ENCODE measurements around the gene CCDC38. TPM values are rescaled to one million over a fixed set of nuclear protein-coding genes. Genes with fewer than 3 reads are reported as not detected.

CCDC38 gene
- total RNA-seq, 2 donors from 2014 or later = 0.14 to 0.34 TPM

DNA sequence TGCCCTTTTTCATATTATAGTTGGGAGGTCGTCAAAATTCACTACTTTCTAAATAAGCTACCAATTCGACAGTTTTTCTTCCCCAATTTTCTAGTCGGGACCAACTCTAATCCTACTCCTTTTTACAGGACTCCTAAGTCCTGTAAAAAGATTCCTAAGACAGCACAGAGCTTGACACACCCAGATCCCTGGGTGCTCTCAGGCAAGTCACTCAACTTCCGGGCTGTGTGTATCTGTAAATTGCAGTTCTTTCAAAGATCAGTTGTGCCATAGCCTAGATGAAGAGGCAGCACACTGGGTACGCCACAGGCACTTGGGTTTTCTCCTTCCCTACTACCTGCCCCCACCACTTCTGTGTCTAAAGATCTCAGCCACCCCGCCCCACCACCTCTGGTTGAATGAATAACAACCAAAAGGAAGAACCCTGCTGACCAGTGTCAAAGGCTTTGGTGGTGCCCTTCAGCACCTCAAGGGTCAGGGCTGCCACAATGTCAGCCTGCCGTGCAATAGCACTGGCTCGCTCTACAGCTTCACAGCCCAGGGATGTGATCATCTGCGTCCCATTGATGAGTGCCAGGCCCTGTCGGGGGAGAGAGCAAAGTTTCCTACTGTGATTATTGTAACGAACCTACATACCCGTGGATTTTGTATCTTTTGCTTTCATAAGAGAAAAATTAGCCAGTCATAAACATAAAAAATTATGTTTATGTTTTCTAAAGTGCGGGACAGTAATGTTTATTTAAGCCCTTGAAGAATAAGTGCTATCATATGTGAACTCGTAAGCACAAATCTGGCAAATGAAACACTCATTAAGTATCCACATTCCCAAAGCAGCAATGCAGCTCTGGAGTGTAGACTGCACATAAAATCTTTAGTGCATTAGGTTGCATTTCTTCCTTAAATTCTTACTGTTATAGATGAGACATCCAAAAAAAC is 44.5 kb upstream of the CCDC38 start:
- WGBS = 76% methylated on average over 14 of the region's 14 CpGs
- no peaks in the 10 kb centered on the region for H3K27me3 ChIP-seq (replicated peaks; ENCODE audit: insufficient read depth)
- TF ChIP-seq, protein P1, sequence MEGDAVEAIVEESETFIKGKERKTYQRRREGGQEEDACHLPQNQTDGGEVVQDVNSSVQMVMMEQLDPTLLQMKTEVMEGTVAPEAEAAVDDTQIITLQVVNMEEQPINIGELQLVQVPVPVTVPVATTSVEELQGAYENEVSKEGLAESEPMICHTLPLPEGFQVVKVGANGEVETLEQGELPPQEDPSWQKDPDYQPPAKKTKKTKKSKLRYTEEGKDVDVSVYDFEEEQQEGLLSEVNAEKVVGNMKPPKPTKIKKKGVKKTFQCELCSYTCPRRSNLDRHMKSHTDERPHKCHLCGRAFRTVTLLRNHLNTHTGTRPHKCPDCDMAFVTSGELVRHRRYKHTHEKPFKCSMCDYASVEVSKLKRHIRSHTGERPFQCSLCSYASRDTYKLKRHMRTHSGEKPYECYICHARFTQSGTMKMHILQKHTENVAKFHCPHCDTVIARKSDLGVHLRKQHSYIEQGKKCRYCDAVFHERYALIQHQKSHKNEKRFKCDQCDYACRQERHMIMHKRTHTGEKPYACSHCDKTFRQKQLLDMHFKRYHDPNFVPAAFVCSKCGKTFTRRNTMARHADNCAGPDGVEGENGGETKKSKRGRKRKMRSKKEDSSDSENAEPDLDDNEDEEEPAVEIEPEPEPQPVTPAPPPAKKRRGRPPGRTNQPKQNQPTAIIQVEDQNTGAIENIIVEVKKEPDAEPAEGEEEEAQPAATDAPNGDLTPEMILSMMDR (IDR thresholded peaks at IDR 0.05) = no peak
- TF ChIP-seq POLR2AphosphoS5 (IDR thresholded peaks at IDR 0.05) = no peak
- TF ChIP-seq POLR2A (IDR thresholded peaks at IDR 0.05) = no peak
- DNase-seq (ENCODE audit: low spot score) = no peak
- no peaks in the 10 kb centered on the region for H3K36me3 ChIP-seq
- no peaks in the 10 kb centered on the region for H3K9me3 ChIP-seq
- H3K4me3 ChIP-seq = no peak overlapping the region
- H3K4me1 ChIP-seq (replicated peaks) = no peaks in the 10 kb centered on the region
- intact Hi-C loops (cut with DNase I) = no loop called here
- H3K27ac ChIP-seq = no peak overlapping the region

DNA sequence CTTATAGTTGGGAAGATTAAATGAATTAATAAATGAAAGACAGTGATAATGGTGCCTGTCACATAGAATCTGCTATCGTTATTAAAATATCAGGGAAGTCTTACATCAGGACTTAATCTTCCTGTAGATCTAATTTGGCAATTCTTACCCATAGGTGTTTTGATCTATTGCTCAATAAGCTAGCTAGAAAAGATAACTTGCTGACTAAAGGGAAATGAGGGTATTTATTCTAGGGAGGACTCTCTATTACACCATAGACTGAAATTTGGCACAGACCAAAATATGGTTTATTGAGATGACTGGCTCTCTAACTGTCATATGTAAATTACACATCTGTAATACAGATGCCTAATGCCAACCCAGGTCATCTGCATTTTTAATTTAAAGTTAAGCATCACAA is 42.3 kb upstream of the CCDC38 start:
- intact Hi-C loops (cut with DNase I) = no loop called here
- Histone ChIP-seq H3K27me3 (replicated peaks; ENCODE audit: insufficient read depth) (no peaks in the 10 kb centered on the region), H3K4me3 (no peak overlapping the region), H3K36me3 (no peaks in the 10 kb centered on the region), H3K4me1 (replicated peaks) (no peaks in the 10 kb centered on the region), H3K27ac (no peak overlapping the region), H3K9me3 (no peaks in the 10 kb centered on the region)
- DNase-seq (ENCODE audit: low spot score) = no peak
- TF ChIP-seq POLR2AphosphoS5 (IDR thresholded peaks at IDR 0.05) = no peak
- TF ChIP-seq, protein P1 (IDR thresholded peaks at IDR 0.05) = no peak
- TF ChIP-seq POLR2A (IDR thresholded peaks at IDR 0.05) = no peak
- 89% methylated on average over 1 of the region's 1 CpG for WGBS

DNA sequence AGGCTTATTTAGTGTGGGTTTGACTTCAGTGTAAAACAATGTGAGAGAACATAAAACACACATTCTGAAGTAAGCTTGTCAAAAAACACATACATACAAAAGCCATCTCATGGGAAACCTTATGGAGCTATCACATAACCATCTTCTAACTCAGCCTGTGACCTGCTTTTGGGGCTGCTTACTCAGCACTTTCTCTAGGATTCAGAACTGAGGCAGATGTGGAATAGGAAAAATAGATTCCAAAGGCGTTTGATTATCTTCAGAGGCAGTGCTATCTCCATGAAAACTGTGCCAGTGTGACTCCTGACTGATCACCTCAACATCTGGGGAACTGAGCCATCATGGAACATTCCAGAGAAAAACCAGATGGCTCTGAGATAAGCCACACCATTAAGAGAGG is 40.2 kb upstream of the CCDC38 start:
- Histone ChIP-seq H3K36me3 (no peaks in the 10 kb centered on the region), H3K4me1 (replicated peaks) (no peaks in the 10 kb centered on the region), H3K27ac (no peak overlapping the region), H3K4me3 (no peak overlapping the region), H3K9me3 (no peaks in the 10 kb centered on the region), H3K27me3 (replicated peaks; ENCODE audit: insufficient read depth) (no peaks in the 10 kb centered on the region)
- WGBS = 84% methylated on average over 1 of the region's 1 CpG
- intact Hi-C loops (cut with DNase I) = no loop called here
- TF ChIP-seq, protein P1 (IDR thresholded peaks at IDR 0.05) = no peak
- no peak for TF ChIP-seq POLR2AphosphoS5 (IDR thresholded peaks at IDR 0.05)
- no peak for TF ChIP-seq POLR2A (IDR thresholded peaks at IDR 0.05)
- no peak for DNase-seq (ENCODE audit: low spot score)

DNA sequence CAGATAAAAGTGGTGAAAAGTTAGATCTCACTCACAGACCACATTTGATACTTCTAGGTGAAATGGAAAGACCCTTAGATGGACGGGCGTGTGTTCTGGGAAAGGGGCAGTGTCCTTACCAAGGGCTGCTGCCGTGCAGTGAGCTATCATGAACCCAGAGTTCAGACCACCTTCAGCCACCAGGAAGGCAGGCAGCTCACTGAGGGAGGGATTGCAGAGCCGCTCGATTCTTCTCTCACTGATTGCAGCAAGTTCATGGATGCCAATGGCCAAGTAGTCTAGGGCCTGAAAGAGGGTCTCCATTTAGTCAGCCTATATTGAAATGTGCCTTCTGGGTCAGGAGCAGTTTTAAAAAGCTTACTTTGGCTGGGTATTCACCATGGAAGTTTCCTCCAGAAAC is 38.0 kb upstream of the CCDC38 start:
- no peaks in the 10 kb centered on the region for H3K36me3 ChIP-seq
- no peaks in the 10 kb centered on the region for H3K4me1 ChIP-seq (replicated peaks)
- no peak overlapping the region for H3K4me3 ChIP-seq
- H3K9me3 ChIP-seq = no peaks in the 10 kb centered on the region
- H3K27me3 ChIP-seq (replicated peaks; ENCODE audit: insufficient read depth) = no peaks in the 10 kb centered on the region
- intact Hi-C loops (cut with DNase I) = no loop called here
- no peak overlapping the region for H3K27ac ChIP-seq
- TF ChIP-seq POLR2AphosphoS5 (IDR thresholded peaks at IDR 0.05) (no peak), POLR2A (IDR thresholded peaks at IDR 0.05) (no peak)
- TF ChIP-seq, protein P1 (IDR thresholded peaks at IDR 0.05) = no peak
- WGBS = 95% methylated on average over 5 of the region's 5 CpGs
- no peak for DNase-seq (ENCODE audit: low spot score)

DNA sequence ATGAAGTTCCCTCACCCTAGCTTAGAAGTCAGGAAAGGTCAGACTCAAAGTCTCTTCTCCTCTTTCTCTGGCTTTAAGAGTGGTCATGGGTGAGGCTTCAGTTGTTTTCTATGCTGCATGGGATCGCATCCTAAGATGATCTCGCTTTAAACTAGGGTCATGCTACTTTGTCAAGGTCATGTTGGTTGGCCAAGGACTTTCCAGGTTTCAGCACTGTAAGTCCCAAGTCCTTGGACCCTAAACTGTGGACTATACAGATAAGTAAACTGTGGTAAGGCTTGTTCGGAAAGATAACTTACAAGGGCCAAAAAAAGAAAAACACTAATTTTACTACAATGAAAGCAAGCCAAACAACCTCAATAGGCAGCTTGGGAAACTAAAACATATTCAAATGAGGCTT is 36.4 kb upstream of the CCDC38 start:
- Histone ChIP-seq H3K27me3 (replicated peaks; ENCODE audit: insufficient read depth) (no peaks in the 10 kb centered on the region), H3K36me3 (no peaks in the 10 kb centered on the region), H3K27ac (no peak overlapping the region), H3K4me3 (no peak overlapping the region), H3K4me1 (replicated peaks) (no peaks in the 10 kb centered on the region), H3K9me3 (no peaks in the 10 kb centered on the region)
- WGBS = 91% methylated on average over 3 of the region's 3 CpGs
- intact Hi-C loops (cut with DNase I) = no loop called here
- TF ChIP-seq, protein P1 (IDR thresholded peaks at IDR 0.05) = no peak
- TF ChIP-seq POLR2A (IDR thresholded peaks at IDR 0.05) (no peak), POLR2AphosphoS5 (IDR thresholded peaks at IDR 0.05) (no peak)
- DNase-seq (ENCODE audit: low spot score) = no peak

Measured in prostate gland (tissue), 2 donors.